HepG2 (cell line): ENCODE measurements around the gene SLC35A3. TPM values are rescaled to one million over a fixed set of nuclear protein-coding genes. Genes with fewer than 3 reads are reported as not detected.

Experiments used
- ATM ChIP-seq: fragments of 450-650 bp; IDR thresholded peaks from 2 replicates; pipeline ENCODE4 v1.7.1; 2017; ENCODE audit warnings: mild to moderate bottlenecking, borderline replicate concordance
- ELK4 ChIP-seq: sonication (generic); formaldehyde crosslinking; IDR thresholded peaks from 2 replicates; pipeline ENCODE4 v1.9.0; 2021; ENCODE audit warnings: missing genetic modification reagents, borderline replicate concordance
- FOSL2 ChIP-seq: sonication (generic); formaldehyde crosslinking; IDR thresholded peaks from 2 replicates; pipeline ENCODE4 v1.4.0; 2020; ENCODE audit warnings: missing genetic modification reagents
- FOXK2 ChIP-seq: fragments of 450-650 bp; IDR thresholded peaks from 2 replicates; pipeline ENCODE4 v1.6.1; 2016
- HNF4A ChIP-seq: sonication (generic); formaldehyde crosslinking; IDR thresholded peaks from 2 replicates; pipeline ENCODE4 v1.4.0; 2020; ENCODE audit warnings: missing genetic modification reagents
- MED1 ChIP-seq: sonication (generic); formaldehyde crosslinking; IDR thresholded peaks from 2 replicates; pipeline ENCODE4 v1.4.0; 2020; ENCODE audit warnings: missing genetic modification reagents
- SKIL ChIP-seq: sonication (generic); formaldehyde crosslinking; IDR thresholded peaks from 2 replicates; pipeline ENCODE4 v1.8.0; 2022; ENCODE audit warnings: missing genetic modification reagents, mild to moderate bottlenecking, moderate library complexity, borderline replicate concordance
- STAG1 ChIP-seq: sonication (generic); formaldehyde crosslinking; IDR thresholded peaks from 2 replicates; pipeline ENCODE4 v1.4.0; 2020; ENCODE audit warnings: missing genetic modification reagents
- UBTF ChIP-seq: sonication (generic); formaldehyde crosslinking; IDR thresholded peaks from 2 replicates; pipeline ENCODE4 v1.4.0; 2020; ENCODE audit warnings: mild to moderate bottlenecking, missing genetic modification reagents
- ZBTB10 ChIP-seq: sonication (generic); formaldehyde crosslinking; IDR thresholded peaks from 2 replicates; pipeline ENCODE4 v1.4.0; 2020; ENCODE audit warnings: missing genetic modification reagents, borderline replicate concordance
- ZMYM4 ChIP-seq: sonication (generic); formaldehyde crosslinking; IDR thresholded peaks from 2 replicates; pipeline ENCODE4 v1.8.1; 2023; ENCODE audit warnings: mild to moderate bottlenecking, missing genetic modification reagents
- ZNF280B ChIP-seq: sonication (generic); formaldehyde crosslinking; IDR thresholded peaks from 2 replicates; pipeline ENCODE4 v1.5.0; 2020; ENCODE audit warnings: missing genetic modification reagents, mild to moderate bottlenecking, borderline replicate concordance
- ZNF30 ChIP-seq: sonication (generic); formaldehyde crosslinking; IDR thresholded peaks from 2 replicates; pipeline ENCODE4 v1.5.0; 2020; ENCODE audit warnings: mild to moderate bottlenecking, missing genetic modification reagents
- ZNF367 ChIP-seq: sonication (generic); formaldehyde crosslinking; IDR thresholded peaks from 2 replicates; pipeline ENCODE4 v1.4.0; 2020; ENCODE audit warnings: missing genetic modification reagents, borderline replicate concordance
- ZNF746 ChIP-seq: sonication (generic); formaldehyde crosslinking; IDR thresholded peaks from 2 replicates; pipeline ENCODE4 v1.8.0; 2022; ENCODE audit warnings: mild to moderate bottlenecking, missing genetic modification reagents
- ZNF780A ChIP-seq: sonication (generic); formaldehyde crosslinking; IDR thresholded peaks from 2 replicates; pipeline ENCODE4 v1.8.0; 2022; ENCODE audit warnings: mild to moderate bottlenecking, missing genetic modification reagents, moderate library complexity
- polyA plus RNA-seq, 8 experiments: library from polyadenylated mRNA; depleted of rRNA in 3 of 8; stranded (reverse) in 7 of 8; unstranded in 1 of 8; fragments of >200 nt; fragmentation: Illumina TruSeq in 4 of 8; extraction: Trizol in 4 of 8; gene quantifications; 2 replicates each; pipeline versions ENCODE4 v1.2.1 to v1.2.3, GENCODE V29; 2011 to 2016; ENCODE audit warnings: low read depth in 4 of 8, missing spikeins in 1 of 8, mixed read lengths in 1 of 8; ENCODE audit not compliant: insufficient read depth in 1 of 8
- total RNA-seq, 5 experiments: library from RNA; depleted of rRNA; stranded (reverse); fragments of >200 nt; fragmentation: Illumina TruSeq; extraction: Trizol; gene quantifications; 2 replicates each; pipeline ENCODE4 v1.2.3, GENCODE V29; 2016; ENCODE audit warnings: low read depth in 1 of 5
- TF ChIP-seq, protein P1 (sequence below): sonication (generic); formaldehyde crosslinking; conservative IDR thresholded peaks from 2 replicates; pipeline ENCODE4 v1.5.0; 2020; ENCODE audit warnings: missing genetic modification reagents

Gene SLC35A3
- total and polyA plus RNA-seq, 2 of the 13 experiments (the other 11 are each of a cell fraction or from before 2014, with no cell fraction given), result 11.2 to 24.9 TPM

DNA sequence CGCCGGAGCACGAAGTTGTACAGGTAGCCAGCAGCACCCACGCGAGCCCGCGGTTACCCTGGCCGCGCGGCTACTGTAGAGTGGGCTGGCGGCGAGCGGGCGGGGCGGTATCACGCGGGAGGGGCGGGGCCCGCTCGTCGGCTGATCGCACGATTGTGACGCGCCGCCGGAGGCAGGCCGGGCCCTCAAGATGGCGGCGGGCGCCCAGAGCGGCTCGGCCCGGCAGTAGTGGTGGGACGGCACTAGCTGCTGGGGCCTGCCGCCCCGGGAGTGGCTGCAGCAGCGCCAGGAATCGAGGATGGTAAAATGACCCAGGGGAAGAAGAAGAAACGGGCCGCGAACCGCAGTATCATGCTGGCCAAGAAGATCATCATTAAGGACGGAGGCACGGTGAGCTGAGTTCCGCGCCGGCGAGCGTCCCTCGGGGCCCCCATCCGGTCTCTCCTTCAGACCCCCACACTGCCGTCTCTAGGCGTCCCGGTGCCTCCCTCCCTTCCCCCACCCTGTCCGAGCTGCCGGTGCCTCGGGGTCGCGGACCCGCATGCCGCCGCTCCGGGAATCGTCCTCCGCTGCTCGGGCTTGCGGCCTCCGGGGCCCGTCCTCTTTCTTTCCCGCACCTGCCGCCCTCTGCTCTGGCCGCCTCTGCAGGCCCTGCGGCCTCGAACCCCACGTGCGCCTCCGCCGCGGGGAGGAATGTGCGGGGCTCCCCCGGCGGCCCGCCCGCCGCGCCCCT is 68.3 kb downstream of the SLC35A3 start (continued):
- TF ChIP-seq, protein P1, sequence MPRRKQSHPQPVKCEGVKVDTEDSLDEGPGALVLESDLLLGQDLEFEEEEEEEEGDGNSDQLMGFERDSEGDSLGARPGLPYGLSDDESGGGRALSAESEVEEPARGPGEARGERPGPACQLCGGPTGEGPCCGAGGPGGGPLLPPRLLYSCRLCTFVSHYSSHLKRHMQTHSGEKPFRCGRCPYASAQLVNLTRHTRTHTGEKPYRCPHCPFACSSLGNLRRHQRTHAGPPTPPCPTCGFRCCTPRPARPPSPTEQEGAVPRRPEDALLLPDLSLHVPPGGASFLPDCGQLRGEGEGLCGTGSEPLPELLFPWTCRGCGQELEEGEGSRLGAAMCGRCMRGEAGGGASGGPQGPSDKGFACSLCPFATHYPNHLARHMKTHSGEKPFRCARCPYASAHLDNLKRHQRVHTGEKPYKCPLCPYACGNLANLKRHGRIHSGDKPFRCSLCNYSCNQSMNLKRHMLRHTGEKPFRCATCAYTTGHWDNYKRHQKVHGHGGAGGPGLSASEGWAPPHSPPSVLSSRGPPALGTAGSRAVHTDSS (CRISPR knock-in tag), result no peak
- TF ChIP-seq UBTF (CRISPR knock-in tag) (peak; percentile 88), ZNF30 (CRISPR knock-in tag) (no peak; the same call in 1 of the 2 replicates), FOSL2 (CRISPR knock-in tag) (peak; percentile 44; the same call in 1 of the 2 replicates), HNF4A (CRISPR knock-in tag) (0 out of 2 replicates have a peak, but pooled peaks have one; percentile 7), ZBTB10 (CRISPR knock-in tag) (peak; percentile 74), ZNF746 (CRISPR knock-in tag) (peak; percentile 34; the same call in 1 of the 2 replicates), MED1 (CRISPR knock-in tag) (peak; percentile 75), STAG1 (no peak), SKIL (CRISPR knock-in tag) (no peak), ZNF280B (peak; percentile 67; the same call in 1 of the 2 replicates), ZNF780A (no peak; the same call in 1 of the 2 replicates), FOXK2 (no peak), ELK4 (CRISPR knock-in tag) (no peak), ATM (no peak), ZNF367 (peak; percentile 92), ZMYM4 (CRISPR knock-in tag) (0 out of 2 replicates have a peak, but pooled peaks have one; percentile 52)
